HepG2 (cell line): ENCODE results near the gene GNG7. TPM values are rescaled to one million over a fixed set of nuclear protein-coding genes. Genes with fewer than 3 reads are reported as not detected.

Experiments
- HOMEZ ChIP-seq: IDR thresholded peaks from 2 replicates; pipeline ENCODE4 v1.6.1; 2016; ENCODE audit warnings: low read depth
- KLF12 ChIP-seq: sonication (generic); formaldehyde crosslinking; IDR thresholded peaks from 2 replicates; pipeline ENCODE4 v1.4.0; 2020; ENCODE audit warnings: missing genetic modification reagents, borderline replicate concordance
- MAZ ChIP-seq, 2 experiments: sonication (generic) in 1 of 2; formaldehyde crosslinking in 1 of 2; IDR thresholded peaks; 2 replicates each; pipeline versions ENCODE4 v1.5.0 to v1.6.1; 2012 to 2020; ENCODE audit warnings: low read depth in 2 of 2, mild to moderate bottlenecking in 2 of 2, borderline replicate concordance in 1 of 2, improper control_type of control experiment in 1 of 2, low read length in 1 of 2, missing genetic modification reagents in 1 of 2, moderate library complexity in 1 of 2
- NFE2 ChIP-seq: sonication (generic); formaldehyde crosslinking; IDR thresholded peaks from 2 replicates; pipeline ENCODE4 v1.4.0; 2020; ENCODE audit warnings: missing genetic modification reagents
- NKX3-1 ChIP-seq: sonication (generic); formaldehyde crosslinking; IDR thresholded peaks from 2 replicates; pipeline ENCODE4 v1.5.0; 2020; ENCODE audit warnings: missing genetic modification reagents
- NR3C1 ChIP-seq: sonication (generic); formaldehyde crosslinking; IDR thresholded peaks from 2 replicates; pipeline ENCODE4 v1.4.0; 2020; ENCODE audit warnings: missing genetic modification reagents
- ZNF253 ChIP-seq: sonication (generic); formaldehyde crosslinking; IDR thresholded peaks from 2 replicates; pipeline ENCODE4 v1.8.0; 2022; ENCODE audit warnings: mild to moderate bottlenecking, missing genetic modification reagents, borderline replicate concordance
- ZNF292 ChIP-seq: sonication (generic); formaldehyde crosslinking; IDR thresholded peaks from 2 replicates; pipeline ENCODE4 v1.8.1; 2022; ENCODE audit warnings: mild to moderate bottlenecking, low read depth, missing genetic modification reagents, borderline replicate concordance
- ZNF446 ChIP-seq: sonication (generic); formaldehyde crosslinking; IDR thresholded peaks from 2 replicates; pipeline ENCODE4 v1.5.0; 2020; ENCODE audit warnings: mild to moderate bottlenecking, missing genetic modification reagents
- ZNF549 ChIP-seq: sonication (generic); formaldehyde crosslinking; IDR thresholded peaks from 2 replicates; pipeline ENCODE4 v1.5.0; 2020; ENCODE audit warnings: missing genetic modification reagents
- ZNF724P ChIP-seq: sonication (generic); formaldehyde crosslinking; IDR thresholded peaks from 2 replicates; pipeline ENCODE4 v1.8.0; 2022; ENCODE audit warnings: missing genetic modification reagents, borderline replicate concordance
- polyA plus RNA-seq, 8 experiments: library from polyadenylated mRNA; depleted of rRNA in 3 of 8; stranded (reverse) in 7 of 8; unstranded in 1 of 8; fragments of >200 nt; fragmentation: Illumina TruSeq in 4 of 8; extraction: Trizol in 4 of 8; gene quantifications; 2 replicates each; pipeline versions ENCODE4 v1.2.1 to v1.2.3, GENCODE V29; 2011 to 2016; ENCODE audit warnings: low read depth in 4 of 8, missing spikeins in 1 of 8, mixed read lengths in 1 of 8; ENCODE audit not compliant: insufficient read depth in 1 of 8
- total RNA-seq, 5 experiments: library from RNA; depleted of rRNA; stranded (reverse); fragments of >200 nt; fragmentation: Illumina TruSeq; extraction: Trizol; gene quantifications; 2 replicates each; pipeline ENCODE4 v1.2.3, GENCODE V29; 2016; ENCODE audit warnings: low read depth in 1 of 5
- TF ChIP-seq, protein P1 (sequence below): sonication (generic); formaldehyde crosslinking; IDR thresholded peaks from 2 replicates; pipeline ENCODE4 v1.4.0; 2020; ENCODE audit warnings: missing genetic modification reagents
- TF ChIP-seq, protein P2 (sequence below): sonication (generic); formaldehyde crosslinking; IDR thresholded peaks from 2 replicates; pipeline ENCODE4 v1.5.0; 2020; ENCODE audit warnings: mild to moderate bottlenecking, missing genetic modification reagents, moderate library complexity
- TF ChIP-seq, protein P3 (sequence below), 2 experiments: fragments of 450-650 bp in 1 of 2; sonication (generic) in 1 of 2; formaldehyde crosslinking in 1 of 2; IDR thresholded peaks; 2 replicates each; pipeline versions ENCODE4 v1.6.1 to v1.8.0; 2016 to 2022; ENCODE audit warnings: antibody characterized with exemption in 1 of 2, mild to moderate bottlenecking in 1 of 2, missing genetic modification reagents in 1 of 2

GNG7 gene
- total and polyA plus RNA-seq, 2 of the 13 experiments (the other 11 are each of a cell fraction or from before 2014, with no cell fraction given) = 1.4 to 3.3 TPM

- TF ChIP-seq NFE2 (CRISPR knock-in tag) = no peak
- TF ChIP-seq ZNF253 (CRISPR knock-in tag) = no peak
- TF ChIP-seq, protein P1, sequence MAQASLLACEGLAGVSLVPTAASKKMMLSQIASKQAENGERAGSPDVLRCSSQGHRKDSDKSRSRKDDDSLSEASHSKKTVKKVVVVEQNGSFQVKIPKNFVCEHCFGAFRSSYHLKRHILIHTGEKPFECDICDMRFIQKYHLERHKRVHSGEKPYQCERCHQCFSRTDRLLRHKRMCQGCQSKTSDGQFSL (CRISPR knock-in tag) = 0 out of 2 replicates have a peak, but pooled peaks have one; percentile 19
- TF ChIP-seq, protein P2, sequence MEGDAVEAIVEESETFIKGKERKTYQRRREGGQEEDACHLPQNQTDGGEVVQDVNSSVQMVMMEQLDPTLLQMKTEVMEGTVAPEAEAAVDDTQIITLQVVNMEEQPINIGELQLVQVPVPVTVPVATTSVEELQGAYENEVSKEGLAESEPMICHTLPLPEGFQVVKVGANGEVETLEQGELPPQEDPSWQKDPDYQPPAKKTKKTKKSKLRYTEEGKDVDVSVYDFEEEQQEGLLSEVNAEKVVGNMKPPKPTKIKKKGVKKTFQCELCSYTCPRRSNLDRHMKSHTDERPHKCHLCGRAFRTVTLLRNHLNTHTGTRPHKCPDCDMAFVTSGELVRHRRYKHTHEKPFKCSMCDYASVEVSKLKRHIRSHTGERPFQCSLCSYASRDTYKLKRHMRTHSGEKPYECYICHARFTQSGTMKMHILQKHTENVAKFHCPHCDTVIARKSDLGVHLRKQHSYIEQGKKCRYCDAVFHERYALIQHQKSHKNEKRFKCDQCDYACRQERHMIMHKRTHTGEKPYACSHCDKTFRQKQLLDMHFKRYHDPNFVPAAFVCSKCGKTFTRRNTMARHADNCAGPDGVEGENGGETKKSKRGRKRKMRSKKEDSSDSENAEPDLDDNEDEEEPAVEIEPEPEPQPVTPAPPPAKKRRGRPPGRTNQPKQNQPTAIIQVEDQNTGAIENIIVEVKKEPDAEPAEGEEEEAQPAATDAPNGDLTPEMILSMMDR (CRISPR knock-in tag) = no peak; the same call in 1 of the 2 replicates
- TF ChIP-seq, protein P3, sequence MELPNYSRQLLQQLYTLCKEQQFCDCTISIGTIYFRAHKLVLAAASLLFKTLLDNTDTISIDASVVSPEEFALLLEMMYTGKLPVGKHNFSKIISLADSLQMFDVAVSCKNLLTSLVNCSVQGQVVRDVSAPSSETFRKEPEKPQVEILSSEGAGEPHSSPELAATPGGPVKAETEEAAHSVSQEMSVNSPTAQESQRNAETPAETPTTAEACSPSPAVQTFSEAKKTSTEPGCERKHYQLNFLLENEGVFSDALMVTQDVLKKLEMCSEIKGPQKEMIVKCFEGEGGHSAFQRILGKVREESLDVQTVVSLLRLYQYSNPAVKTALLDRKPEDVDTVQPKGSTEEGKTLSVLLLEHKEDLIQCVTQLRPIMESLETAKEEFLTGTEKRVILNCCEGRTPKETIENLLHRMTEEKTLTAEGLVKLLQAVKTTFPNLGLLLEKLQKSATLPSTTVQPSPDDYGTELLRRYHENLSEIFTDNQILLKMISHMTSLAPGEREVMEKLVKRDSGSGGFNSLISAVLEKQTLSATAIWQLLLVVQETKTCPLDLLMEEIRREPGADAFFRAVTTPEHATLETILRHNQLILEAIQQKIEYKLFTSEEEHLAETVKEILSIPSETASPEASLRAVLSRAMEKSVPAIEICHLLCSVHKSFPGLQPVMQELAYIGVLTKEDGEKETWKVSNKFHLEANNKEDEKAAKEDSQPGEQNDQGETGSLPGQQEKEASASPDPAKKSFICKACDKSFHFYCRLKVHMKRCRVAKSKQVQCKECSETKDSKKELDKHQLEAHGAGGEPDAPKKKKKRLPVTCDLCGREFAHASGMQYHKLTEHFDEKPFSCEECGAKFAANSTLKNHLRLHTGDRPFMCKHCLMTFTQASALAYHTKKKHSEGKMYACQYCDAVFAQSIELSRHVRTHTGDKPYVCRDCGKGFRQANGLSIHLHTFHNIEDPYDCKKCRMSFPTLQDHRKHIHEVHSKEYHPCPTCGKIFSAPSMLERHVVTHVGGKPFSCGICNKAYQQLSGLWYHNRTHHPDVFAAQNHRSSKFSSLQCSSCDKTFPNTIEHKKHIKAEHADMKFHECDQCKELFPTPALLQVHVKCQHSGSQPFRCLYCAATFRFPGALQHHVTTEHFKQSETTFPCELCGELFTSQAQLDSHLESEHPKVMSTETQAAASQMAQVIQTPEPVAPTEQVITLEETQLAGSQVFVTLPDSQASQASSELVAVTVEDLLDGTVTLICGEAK (IDR thresholded peaks at IDR 0.05) = no peak
- TF ChIP-seq, protein P3 (CRISPR knock-in tag; IDR thresholded peaks at IDR 0.05) = peak; percentile 59
- TF ChIP-seq HOMEZ (CRISPR knock-in tag) = no peak; the same call in 1 of the 2 replicates
- 0 out of 2 replicates have a peak, but pooled peaks have one; percentile 29 for TF ChIP-seq ZNF446 (CRISPR knock-in tag)
- TF ChIP-seq KLF12 (CRISPR knock-in tag) = no peak
- TF ChIP-seq NKX3-1 (CRISPR knock-in tag) = no peak; the same call in 1 of the 2 replicates
- TF ChIP-seq ZNF724P (CRISPR knock-in tag) = 0 out of 2 replicates have a peak, but pooled peaks have one; percentile 72
- peak; percentile 79 for TF ChIP-seq MAZ (IDR thresholded peaks at IDR 0.05; ENCODE audit: borderline replicate concordance, low read depth, low read length)
- TF ChIP-seq MAZ (CRISPR knock-in tag; IDR thresholded peaks at IDR 0.05; ENCODE audit: low read depth) = peak; percentile 29; the same call in 1 of the 2 replicates
- peak; percentile 65; the same call in 1 of the 2 replicates for TF ChIP-seq ZNF292
- TF ChIP-seq ZNF549 = no peak
- TF ChIP-seq NR3C1 = no peak
Observed at GRCh38 chr19:2546128-2547032, 156.1 kb downstream of the GNG7 start (continued).
